Fibroblast of skin of left biceps (primary cell): ENCODE data around the gene SCN3B.
A peak's percentile ranks its signal among the peaks of the same experiment; 100 is the strongest.
"Not testable (repeated sequence)": the region's sequence is repeated elsewhere in the genome, so short reads cannot be mapped to it uniquely, and the experiment has no call there.

Experiments
- DNase-seq, 2 experiments: peaks; one replicate each; pipeline ENCODE4 v3.0.0-alpha.2; 2013; ENCODE audit warnings: low read depth in 2 of 2

SCN3B gene

DNA sequence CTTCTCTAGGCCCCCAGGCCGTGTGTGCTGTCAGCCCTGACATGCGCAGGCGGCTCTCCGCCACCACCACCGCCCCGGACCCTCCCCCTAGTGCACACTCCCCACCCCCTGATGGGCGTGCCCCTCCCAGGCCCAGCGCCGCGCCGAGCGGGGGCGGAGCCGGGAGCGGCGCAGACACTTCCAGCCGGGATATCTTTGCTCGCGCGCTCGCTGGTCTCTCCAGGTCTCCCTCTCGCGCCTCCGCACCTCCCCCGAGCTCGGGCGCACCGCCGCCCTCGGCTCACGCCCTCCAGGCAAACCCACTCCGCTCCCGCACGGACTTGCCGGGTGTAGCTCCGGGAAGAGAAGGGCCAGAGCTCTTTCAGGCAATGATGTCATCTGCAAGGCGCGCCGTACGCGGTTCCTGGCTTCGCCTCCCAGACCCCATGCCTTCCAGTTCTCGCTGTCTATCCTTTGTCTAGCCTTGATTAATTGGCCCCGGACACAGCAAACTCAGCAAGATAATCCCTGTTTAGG lies at the start of gene SCN3B:
Gene SCN3B (minus strand): TSS at position 59 of the 516 bp plus-strand sequence. CDS start 823 bp downstream, outside the sequence.
- DNase-seq = peak in 1 of 2 experiments; percentile 9

DNA sequence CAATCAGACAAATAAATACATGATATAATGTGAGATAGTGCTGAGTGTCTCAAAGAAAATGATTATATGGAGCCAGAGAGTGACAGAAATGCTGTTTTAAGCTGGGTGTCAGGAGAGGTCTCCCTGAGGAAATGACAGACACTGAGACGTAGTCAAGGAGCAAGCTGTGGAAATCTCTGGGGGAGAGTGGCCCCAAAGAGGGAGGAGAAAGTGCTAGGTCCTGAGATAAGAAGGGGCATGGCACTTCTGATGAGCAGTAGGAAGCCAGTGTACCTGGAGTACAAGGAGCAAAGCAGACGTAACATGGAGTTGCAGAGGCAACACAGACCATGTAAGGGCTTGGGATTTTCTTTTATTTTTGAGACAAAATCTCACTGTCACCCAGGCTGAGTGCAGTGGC lies 48.3 kb upstream of the SCN3B start:
- no peak for DNase-seq

DNA sequence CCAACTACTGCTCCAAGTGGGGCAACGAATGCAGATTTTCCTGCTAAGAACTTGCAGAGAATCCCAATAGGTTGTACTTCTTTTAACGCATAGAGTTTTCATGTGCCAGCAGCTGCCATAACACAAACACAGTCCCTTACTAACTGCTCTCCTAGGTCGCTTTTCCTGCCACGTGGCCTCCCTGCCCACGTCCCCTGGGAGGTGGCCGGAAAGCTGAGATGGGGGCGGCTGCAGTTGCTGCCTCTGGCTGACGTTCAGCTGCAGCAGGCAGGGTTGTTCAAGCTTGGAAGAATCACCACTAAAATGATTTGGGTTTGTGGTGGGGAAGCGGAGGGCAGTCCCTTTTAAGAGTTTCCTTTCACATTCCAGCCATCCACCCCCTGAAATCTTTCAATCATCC lies 47.7 kb upstream of the SCN3B start:
- DNase-seq = no peak

DNA sequence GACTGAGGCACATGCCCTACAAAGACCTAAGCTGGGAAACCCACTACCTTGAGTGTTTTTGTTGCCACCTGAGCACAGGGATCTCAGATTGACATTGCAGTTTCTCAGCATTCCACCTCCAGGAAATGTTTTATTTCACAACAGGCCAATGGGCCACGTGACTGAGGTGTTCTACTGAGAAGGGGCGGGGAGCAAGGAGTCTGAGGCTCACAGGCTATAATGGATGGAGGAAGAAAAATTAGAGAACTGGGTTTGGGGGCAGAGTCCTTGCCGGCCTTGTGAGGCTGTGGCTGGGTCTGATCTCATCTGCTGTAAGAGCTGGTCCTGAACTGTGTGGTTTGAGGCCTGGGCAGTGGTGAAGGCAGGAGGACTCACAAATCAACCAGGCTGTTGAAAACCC lies 46.3 kb upstream of the SCN3B start:
- DNase-seq = no peak

- no peak for DNase-seq
Observed at GRCh38 chr11:123698546-123699127, 44.2 kb upstream of the SCN3B start.

- no peak for DNase-seq
Observed at GRCh38 chr11:123696183-123696582, 41.8 kb upstream of the SCN3B start.

GRCh38 chr11:123695231-123695630 lies 40.8 kb upstream of the SCN3B start:
- DNase-seq = no peak

GRCh38 chr11:123694551-123694950 lies 40.1 kb upstream of the SCN3B start:
- DNase-seq = no peak

DNA sequence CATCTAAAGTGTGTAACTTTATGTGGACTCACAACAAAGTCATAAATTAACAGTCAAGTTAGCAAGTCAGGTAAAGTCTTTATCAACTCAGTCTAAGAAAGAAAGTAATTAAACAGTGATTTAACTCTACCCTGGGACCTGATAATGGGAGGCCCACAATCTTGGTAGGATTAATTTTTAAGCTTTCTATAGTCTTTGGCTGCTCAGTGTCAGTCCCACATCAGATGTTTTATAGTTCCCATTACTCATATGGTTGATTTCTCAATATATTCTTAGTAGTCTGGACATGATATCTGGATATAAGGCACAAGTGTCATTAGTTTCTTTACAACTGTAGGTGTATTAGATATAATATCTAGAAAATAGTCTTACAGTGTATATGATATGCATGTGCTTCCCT lies 38.5 kb upstream of the SCN3B start:
- DNase-seq = no peak

- DNase-seq = no peak
Observed at GRCh38 chr11:123690485-123690884, 36.1 kb upstream of the SCN3B start.

DNA sequence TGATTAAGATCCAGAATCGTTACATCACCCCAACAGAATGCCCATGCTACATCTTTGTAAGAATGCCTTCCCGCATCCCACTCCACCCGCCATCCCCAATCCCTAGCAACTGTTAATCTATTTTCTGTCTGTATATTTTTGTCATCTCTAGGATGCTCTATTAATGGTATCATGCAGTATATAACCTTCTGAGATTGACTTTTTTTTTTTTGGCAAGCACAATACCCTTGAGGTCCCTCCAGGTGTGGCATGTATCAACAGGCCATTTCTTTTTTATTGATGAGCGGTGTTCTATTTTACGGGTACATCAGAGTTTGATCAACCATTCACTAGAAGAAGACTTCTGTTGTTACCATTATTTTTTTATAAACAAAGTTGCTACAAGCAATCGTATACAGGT lies 30.2 kb upstream of the SCN3B start:
- DNase-seq = no peak

DNA sequence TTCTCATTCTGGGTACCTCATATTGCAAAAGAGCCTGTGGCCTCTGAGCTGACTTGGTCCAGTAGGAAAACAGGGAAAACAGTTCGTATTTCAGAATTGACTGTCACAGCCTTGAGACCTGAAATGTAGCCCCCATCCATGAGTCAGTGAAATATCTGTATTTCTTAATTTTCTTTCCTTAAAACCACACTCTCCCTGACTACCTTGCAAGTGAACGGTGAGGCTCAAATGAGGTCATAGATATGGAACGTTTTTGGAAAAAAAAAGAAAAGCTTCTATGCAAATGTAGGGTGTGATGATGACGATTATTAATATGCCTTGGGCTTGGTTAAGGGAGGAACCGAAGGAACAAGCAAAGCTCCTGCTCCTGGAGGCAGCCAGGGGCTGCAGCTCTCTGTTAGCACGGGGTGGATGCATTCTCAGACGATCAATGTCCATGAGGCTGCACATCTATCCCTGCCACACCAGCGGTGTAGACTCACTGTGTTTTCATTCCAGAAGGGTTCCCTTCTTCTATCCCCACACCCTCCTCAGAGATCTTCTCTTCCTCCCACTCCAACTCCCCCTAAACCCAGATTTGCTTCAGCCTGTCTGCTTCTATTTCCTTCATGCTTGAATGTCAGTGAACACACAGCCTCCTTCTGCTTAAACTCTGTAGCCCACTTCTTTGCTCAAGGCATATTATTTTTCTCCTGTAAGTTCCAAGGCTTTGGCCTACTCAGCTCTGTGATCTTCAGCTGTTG lies 29.2 kb upstream of the SCN3B start:
- DNase-seq = no peak

GRCh38 chr11:123682696-123683410 lies 28.4 kb upstream of the SCN3B start:
- no peak for DNase-seq

DNA sequence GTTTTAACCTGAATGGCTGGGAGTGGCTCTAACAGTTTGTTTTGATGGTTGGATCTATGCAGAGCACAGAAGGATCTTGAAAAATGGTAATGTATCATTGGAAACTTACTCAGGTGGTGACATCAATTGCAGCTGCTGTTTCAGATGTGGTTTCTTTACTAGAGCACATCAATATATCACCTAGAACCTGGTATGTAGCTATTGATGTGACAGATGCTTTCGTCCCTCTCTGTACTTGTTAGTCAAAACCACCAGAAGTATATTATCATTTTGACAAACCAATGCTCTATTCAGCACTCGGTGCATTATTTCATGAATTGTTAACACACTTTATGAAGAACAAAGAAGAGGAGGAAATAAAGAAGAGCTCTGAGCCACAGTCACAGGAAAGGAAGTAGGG lies 26.6 kb upstream of the SCN3B start:
- no peak for DNase-seq

GRCh38 chr11:123678246-123678645 lies 23.8 kb upstream of the SCN3B start:
- no peak for DNase-seq

- no peak for DNase-seq
Observed at GRCh38 chr11:123677510-123677909, 23.1 kb upstream of the SCN3B start.

GRCh38 chr11:123674297-123674696 lies 19.9 kb upstream of the SCN3B start:
- no peak for DNase-seq

DNA sequence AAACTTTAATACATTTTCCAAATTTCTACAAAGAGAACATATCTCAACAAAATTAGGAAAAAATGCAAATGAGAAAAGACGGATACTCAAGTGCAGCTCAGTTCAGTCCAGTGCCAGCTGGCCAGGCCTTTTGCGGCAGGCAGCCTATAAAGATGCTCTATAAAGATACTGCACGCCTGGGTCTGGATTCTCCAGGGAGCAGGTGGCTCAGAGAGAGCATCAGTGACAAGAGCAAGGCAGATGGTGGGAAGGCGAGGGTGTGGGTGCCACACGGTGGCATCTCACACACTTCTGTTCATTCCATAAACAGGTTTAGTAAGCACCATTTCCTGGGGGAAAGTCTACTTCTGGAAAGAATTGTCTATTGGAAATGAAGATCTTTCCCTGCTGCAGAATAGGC lies 18.1 kb upstream of the SCN3B start:
- no peak for DNase-seq

DNA sequence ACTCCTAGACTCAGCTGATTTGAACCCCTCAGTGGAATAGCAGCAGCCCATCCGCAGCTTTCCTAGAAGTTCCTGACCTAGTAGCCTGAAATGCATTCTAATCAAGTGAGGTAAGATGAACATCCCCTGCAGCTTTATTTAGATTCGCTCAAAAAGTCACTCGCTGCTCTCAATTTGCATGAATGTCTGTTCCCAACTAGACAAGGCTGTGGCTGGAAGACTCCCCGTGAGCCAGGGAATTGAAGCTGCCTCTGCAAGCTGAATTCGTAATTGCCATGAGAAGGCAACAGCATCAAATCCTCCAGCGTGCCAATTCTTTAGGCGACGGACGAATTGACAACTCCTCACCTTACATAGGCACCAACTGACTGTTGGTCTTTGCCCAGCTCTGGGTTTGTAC lies 17.1 kb upstream of the SCN3B start:
- no peak for DNase-seq

DNA sequence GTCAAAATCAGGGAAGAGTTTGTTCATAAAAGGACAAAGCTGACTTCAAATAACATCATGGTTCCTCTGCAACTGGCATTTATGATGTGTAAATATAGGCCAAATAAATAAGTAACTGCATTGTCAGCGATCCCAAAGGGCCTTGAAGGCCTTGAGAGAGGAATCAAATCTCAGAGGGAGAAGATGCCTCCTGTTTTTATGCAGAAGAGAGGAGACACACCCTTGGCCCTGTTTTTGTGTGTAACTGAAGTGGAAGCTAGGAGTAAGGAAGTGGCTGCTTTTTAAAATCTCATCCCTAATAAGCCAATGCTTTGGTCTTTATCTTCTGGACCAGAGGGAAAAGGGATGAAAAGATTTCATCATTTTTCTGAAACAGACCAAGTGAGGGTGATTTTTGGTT lies 15.7 kb upstream of the SCN3B start:
- no peak for DNase-seq

GRCh38 chr11:123665306-123665705 lies 10.9 kb upstream of the SCN3B start:
- DNase-seq = no peak

GRCh38 chr11:123659965-123660364 lies 5.5 kb upstream of the SCN3B start:
- DNase-seq = not testable (repeated sequence)

DNA sequence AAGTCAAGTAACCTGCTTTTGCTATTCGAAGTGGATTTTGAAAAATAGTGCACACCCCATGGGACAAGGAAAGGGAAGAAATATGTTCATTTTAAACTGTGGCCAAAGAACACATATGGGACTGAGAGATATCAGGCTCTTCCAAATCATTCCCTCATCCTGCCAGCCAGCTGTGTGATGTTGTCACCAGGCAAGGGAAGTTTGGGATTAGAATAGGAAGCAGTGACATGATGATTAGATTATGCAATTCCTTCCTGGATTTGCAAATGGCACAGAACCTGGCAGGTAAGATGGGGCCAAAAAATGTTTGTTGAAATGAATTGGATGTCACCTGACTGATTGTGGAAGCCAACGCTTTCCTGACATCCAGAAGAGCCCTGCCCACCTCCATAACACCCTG lies 4.9 kb upstream of the SCN3B start:
- no peak for DNase-seq
